HG03097 (cell line): ENCODE results near the gene DISC1.
"Not testable (repeated sequence)": the region's sequence is repeated elsewhere in the genome, so short reads cannot be mapped to it uniquely, and the experiment has no call there.

Experiments
- ATAC-seq: cut with Tn5 transposase; IDR thresholded peaks from one replicate; pipeline ENCODE4 v1.9.1; 2021; ENCODE audit not compliant: unreplicated experiment, low FRiP score

Gene DISC1

DNA sequence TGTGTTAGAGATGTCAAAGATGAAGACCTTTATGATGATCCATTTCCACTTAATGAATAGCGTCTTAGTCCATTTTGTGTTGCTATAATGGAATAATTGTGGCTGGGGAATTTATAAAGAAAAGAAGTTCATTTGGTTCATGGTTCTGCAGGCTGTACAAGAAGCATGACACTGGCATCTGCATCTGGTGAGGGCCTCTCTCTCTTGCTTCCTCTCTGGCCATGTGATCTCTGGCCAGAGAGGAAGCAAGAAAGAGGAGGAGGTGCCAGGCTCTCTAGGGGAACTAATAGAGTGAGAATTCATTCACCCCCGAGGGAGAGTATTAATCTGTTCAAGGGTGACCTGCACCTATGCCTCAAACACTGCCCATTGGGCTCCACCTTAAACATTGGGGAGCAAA lies 242.8 kb downstream of the DISC1 start:
- no peak for ATAC-seq

DNA sequence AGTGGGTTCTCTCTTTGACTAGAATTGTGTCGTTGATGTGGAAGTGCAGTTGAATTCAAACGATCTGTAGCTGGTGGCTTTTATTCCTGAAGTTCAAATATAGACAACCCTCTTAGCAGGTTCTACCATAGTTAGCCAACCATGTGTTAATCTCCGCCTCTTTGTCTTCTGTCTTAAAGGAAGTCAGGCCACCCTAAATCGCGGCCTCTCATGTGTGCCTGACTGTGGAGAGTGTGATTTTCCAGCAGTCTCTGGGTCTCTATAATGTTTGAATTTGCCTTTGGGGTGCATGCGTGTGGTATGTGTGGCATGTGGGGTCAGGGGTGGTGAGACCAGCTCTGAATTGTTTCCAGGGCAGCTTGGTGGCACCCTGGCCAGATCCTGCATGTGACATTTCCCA lies 244.9 kb downstream of the DISC1 start:
- no peak for ATAC-seq

DNA sequence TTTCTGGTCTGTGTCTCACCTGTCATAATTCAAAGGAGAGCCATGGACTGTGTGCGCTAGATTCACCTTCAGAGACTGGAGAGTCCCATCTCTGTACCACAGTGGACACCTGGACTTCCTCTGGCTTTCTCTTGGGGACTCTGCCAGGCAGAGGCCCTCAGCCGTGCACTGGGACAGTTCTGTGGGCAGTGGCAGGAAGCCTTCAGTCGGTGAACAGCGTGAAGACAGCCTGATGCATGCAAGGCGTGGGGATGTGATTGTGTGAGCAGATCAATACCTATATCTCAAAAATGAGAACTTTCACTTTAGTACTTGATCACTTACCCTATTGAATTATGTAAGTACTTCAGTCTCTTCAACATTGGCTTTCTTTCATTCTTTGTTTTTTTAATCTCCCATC lies 245.3 kb downstream of the DISC1 start:
- no peak for ATAC-seq

DNA sequence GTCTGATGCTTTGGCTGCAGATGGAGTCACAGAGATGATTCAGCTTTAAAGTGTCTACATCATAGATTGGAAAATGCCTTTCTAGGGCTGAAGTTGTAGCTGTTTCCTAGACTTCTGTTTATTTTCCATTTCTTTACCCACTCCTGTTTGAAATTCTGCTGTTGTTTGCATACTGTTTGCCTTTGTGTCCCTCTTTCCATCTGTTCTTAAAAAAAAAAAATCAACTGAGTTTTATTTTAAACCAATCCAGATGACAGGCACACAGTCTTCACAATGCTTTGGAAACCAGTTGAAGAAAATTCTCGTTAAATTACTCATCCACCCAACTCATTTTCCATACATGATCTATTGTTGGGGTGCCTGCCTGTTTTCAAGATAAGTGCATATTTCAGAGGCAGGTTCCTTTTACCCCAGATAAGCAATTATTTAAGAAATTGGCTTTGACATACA lies 245.9 kb downstream of the DISC1 start:
- no peak for ATAC-seq

DNA sequence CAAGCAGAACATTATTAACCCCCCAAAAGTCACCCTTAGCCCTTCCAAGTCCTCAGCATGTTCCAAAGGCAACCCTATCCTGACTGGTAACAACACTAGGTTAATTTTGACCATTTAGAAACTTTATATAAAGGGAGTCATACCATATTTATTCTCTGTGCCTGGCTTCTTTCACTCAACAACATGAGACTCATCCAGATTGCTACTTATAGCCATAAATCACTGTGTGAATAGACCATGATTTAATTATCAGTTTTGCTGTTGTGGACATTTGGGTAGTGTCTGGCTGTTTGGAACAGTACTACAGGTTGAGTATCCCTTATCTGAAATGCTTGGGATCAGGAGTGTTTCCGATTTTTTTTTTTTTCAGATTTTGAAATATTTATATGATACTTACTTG lies 252.1 kb downstream of the DISC1 start:
- ATAC-seq: no peak

DNA sequence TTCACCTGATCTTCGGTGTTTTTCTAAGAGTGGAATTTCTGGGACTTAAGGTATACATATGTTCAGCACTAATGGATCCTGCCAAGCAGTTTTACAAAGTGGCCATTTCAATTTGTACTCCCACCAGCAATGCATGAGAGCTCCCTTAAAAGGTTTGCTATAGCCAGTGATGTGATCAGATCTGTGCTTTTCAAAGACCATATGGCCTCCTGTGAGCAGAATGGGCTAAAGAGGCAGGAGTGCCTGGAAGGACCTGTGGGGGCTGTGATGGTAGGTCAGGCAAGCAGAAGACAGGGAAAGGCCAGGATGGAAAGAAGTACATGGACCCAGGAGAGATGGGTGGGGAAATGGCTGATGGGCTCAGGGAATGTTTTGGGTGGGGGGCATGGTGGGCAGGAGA lies 252.7 kb downstream of the DISC1 start:
- ATAC-seq: no peak

DNA sequence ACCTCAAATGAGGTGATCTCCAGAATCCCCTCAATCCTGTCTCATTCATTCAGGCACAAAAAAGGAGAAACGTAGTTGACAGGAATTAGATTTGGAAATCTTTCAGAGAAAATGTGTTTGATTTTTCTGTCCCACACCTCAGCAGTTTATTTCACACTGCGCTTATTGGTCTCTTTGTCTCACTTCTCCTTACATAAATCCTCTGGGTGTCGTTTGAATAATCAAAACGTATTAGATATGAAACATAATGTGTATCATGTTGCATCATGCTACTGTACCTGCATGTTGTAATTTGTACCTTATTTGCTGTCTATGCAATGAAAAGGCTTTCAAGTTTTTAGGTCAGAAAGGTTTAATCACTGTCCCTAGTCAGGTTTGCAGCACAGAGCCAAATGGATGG lies 255.7 kb downstream of the DISC1 start:
- no peak for ATAC-seq

DNA sequence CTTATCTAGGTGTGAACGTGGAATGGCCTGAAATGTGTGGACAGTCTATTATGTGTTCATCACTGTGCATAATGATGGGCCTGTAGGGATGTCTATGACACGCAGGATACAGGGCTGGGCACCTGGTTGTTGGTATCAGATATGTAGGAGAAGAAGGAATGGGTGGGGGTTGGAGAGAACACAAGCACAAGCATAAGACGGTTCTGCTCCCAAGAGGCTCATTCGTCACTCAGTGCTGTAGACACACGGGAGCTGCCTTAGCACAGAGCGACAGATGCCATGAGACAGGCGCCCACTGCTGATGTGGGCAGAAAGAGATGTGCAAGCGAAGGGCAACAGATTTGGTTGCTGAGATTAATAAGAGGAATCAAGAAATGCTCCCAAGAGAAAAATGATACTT lies 256.2 kb downstream of the DISC1 start:
- ATAC-seq: no peak

DNA sequence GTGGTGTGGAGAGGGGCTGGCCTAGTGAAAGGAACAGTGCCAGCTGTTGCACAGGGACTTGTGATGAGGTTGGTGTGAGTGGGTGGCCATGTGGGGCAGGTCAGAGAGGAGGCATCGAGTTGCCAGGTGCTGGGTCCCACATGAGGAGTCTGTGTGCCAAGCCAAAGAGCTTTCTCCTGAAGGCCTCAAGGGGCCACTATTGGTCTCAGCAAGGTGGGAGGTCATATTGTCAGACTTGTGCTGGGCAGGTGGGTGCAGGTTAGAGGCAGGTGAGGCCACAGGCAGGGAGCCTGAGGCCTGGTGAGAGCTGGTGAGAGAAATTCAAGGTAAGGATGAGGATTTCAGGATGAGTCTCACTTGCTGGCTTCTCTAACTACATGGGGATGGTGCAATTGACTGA lies 256.8 kb downstream of the DISC1 start:
- no peak for ATAC-seq

DNA sequence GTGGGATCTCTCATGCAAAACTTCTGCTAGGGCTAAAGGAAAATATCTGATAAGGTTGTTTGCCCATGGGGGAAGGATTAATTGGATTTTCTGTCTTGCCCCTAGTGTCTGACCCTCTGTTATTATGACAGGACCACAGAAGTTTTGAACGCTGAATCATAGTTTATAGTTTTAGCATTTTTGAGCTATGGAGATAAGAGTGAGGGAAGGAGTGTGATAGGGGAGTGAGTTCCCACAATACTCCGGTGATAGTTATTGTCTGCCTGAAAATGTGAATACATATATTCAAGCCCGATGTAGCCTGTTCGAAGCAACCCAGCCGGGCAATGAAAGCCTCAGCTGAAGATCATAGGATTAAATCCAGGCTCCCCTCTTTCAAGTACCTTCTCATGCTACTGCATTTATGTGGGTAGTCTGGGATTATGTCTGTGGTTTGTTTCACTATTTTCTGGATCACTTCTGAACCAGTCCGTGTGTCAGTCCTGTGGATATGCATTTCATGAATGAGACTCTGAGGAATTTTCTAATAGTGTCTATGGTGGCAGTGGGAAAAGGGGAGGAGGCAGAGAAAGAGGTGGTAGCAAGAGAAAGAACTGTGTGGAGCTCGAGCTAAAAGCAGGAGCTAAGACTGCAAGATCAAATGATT lies 258.7 kb downstream of the DISC1 start:
- ATAC-seq: no peak

DNA sequence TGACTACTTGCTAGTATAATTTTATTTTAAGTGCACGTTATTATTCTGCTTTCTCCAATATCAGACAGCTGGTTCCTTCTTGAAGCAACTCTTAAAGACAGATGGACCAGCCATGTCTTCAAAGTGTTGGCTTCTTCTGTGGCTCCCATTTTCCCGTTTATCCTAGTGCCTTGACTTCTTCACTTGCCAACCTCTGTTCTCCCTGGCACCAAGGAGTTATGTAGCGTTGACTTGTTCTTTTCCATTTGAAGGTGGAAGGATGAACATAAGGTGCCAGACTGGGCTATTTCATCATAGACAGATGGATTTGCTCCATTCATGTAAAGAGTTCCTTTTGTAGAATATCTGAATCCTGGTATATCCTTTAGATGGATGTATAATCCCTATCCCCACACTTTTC lies 260.6 kb downstream of the DISC1 start:
- ATAC-seq: no peak

DNA sequence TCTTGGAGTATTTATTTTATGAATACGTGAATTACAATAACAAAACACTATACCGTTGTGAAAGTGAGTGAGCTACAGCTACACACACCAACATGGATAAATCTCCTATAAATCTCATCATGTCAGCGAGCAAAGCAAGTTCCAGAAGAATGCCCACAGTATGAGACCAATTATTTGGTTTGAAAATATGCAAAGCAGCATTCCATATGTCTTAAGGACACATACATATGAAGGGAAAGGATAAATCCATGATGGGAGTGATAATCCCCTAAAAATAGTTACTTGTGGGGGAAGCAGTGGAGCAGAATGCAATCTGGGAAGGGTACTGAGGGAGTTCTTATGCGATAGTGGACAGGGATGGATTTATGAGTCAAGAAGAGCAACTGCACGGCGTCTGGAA lies 261.3 kb downstream of the DISC1 start:
- no peak for ATAC-seq

DNA sequence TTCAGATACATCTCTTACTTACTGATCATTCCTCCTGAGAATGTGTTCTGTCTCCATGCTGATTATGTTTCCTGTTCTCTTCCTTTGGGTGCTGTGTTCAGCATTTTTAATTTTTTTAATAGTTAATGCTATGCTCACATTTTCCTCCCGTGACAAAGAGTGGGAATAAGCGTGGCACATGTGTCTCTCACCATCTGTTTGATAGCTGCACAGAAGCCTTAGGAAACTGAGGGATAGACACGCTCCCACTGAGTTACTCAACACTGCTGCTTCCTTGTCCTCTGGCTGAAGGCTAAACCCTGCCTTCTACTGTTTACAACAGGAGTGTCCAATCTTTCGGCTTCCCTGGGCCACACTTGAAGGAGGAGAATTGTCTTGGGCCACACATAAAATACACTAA lies 264.2 kb downstream of the DISC1 start:
- ATAC-seq: no peak

DNA sequence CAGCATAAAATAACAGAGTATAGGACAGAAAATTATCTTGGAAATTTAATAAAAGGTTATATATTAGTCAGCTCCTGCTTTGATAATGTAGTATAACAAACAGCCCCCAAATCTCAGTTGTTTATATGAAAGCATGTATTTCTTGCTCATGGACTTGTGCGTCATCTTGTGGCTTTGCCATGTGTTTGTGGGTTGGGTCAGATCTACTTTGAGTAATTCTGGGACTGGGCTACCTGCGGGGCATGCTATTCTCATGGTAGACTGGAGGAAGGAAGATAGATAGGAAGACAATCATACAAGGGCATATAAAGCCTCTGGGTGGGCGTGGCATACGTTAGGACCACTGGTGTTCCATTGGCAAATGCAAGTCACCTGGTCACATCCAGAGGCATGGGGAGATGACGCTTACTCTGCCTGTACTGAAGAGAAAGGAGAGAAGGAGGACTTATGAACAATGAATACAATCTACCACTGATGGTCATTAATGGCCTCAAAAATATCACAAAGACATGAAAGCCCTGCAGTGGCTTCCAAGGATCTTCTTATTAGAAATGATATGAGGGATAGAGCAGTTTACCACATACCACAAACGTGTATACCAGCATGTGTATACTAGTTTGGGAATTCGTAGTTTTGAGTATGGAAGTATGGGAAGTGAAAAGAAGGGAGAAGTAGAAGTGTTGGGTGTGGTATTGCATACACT lies 267.0 kb downstream of the DISC1 start:
- ATAC-seq: no peak

DNA sequence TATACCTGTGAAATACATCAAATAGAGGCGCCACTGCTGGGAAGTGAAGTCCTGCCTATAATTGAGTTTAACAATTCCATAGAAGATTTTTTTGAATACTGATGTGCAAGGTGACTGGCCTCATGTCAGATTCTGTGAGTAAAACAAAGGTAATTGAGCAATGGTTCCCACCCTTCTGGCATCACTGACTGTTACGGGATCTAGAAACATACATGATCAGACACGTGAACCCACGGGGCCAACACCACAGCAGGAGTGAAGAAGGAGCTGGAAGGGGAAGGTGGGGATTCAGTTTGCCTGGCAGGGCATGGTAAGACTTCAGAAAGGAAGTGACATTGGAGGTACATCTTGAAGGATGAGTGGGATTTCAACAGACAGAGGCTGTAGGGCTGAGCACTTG lies 270.2 kb downstream of the DISC1 start:
- ATAC-seq: no peak

DNA sequence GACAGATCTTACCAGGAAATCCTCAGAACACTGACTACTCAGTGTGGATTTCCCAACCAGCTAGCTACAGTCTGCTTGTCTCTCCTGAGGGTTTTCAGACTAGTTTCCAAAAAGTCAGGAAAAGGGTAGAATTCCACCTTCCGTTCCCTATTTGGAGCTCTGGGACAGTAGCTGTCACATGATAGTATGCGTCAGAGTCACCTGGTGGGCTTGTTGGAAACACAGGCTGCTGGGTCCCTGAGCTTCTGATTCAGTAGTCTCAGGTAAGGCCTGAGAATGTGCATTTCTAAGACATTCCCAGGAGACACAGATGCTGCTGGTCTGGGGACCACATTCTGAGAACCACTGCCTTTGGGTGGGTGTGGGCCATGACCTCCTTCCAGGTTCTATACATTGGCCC lies 272.5 kb downstream of the DISC1 start:
- no peak for ATAC-seq

DNA sequence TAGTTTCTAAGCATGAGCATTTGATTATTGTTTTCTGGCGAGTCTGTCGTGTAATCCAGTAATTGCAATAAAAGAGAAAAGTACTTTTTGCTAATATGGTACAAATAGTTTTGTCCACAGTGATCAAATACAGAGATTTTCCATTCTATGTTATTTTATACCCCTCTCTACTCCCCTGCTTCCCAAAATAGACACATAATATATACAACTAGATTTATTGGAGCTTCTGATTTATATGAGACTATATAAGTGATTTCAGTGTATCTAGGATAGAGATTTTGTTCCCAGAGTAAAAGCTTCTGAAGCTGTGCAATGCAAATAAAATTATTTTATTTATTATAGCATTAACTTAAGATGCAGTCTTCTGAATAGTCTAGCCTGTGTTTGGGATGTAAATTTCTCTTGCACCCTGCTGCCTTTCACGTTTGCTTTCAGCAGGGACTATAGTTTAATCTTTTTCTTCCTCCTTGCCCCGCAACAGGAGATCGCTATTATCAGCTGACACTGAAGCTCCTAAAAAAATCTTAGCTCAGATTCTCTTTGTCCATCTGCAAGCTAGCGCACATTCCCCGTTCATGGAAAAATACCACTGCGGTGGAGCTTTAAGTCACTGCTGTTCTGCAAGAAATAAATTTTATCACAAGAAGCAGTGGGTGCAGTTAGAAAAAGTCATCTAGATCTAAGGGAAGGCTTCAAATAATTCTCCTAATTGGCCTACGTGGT lies 273.3 kb downstream of the DISC1 start:
- ATAC-seq: no peak

DNA sequence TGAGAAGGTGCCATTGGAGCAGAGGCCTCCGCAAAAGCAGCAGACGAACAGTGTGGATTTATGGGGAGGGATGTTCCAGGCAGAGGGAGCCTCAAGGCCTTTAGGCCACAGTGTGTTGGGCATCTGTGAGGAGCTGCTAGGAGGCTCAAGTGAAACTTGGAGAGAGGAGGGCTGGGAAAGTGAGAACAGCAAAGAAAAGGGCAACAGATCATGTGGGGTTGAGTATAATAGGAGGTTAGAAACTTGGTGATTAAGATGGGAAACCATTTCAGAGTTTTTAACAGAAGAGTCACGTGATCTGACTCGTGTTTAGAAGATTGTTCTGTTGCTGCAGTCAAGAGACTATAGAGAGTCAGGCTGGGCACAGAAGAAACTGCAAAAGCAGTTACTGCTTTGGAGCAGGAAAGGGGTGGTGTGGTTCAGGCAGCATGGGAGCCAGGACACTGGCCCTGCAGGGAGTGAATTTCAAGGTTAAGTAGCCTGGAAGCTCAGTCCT lies 277.0 kb downstream of the DISC1 start:
- ATAC-seq: no peak

DNA sequence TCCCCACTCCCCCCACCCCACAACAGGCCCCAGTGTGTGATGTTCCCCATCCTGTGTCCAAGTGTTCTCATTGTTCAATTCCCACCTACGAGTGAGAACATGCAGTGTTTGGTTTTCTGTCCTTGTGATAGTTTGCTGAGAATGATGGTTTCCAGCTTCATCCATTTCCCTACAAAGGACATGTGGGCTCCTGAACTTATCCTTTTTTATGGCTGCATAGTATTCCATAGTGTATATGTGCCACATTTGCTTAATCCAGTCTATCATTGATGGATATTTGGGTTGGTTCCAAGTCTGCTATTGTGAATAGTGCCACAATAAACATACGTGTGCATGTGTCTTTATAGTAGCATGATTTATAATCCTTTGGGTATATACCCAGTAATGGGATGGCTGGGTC lies 280.7 kb downstream of the DISC1 start:
- ATAC-seq: not testable (repeated sequence)

DNA sequence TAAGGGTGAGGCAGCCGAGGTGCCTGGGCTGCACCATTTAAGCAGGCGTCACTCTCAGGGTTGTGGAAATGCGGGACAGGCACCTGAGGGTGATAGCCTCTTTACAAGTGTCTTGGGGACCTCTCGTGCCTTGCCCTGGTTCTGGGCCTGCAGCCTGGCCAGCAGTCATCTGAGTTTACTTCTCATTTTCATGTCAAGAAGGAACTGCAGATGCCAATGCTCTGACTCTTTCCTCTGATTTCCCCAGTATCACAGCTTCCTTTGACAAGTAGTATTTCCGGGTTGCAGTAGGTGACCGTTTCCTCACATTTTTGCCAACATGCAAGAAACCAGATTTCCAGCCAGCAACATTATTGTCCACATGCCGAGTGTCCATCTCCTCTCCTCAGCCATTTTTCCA lies 286.9 kb downstream of the DISC1 start:
- ATAC-seq: no peak

DNA sequence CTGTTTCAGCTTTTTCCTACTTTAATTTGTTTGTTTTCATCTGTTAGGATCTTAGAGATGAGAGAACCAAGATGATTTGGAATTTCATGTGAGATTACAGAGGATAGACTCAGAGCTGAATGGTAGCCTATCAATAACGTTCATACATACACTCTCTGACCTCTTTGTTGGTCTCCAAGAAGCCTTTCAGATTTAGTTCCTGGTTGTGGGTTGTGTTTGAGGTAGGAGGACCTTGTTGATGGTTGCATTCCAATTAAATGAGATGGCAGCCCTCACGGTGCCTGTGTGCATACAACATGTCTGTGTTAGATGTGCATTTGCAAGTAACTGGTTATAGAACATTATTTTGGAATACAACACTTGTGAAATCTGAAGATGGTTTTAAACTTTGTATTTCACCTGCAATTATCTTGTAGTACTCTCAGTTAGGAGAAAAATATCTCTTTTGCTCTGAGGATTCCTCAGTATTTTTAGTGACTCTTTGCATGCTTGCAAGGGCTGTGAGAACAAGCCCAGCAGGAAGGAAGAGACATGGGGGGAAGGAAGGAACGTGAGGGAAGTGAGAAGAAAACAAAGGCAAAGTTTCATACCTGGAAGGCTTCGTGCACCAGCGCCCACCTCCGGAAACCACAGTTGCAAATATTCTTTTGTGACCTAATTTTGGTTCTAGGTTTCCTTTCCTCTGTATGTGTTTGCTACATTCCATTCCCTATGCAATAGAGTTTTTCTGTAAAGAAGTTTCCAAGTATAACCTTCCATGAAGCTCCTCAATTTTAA lies 291.8 kb downstream of the DISC1 start:
- no peak for ATAC-seq
